C4-2B (cell line): ENCODE measurements around the gene SCN4A.

ENCODE experiments used
- H3K27ac ChIP-seq: fragments of 450-650 bp; 2 replicates; pipeline ENCODE4 v1.5.1; 2017
- ZFX ChIP-seq: fragments of 450-650 bp; IDR thresholded peaks from 2 replicates; pipeline ENCODE4 v1.6.1; 2017
- TF ChIP-seq, protein P1 (sequence below): fragments of 450-650 bp; conservative IDR thresholded peaks from 2 replicates; pipeline ENCODE4 v1.5.1; 2017; ENCODE audit warnings: mild to moderate bottlenecking

The SCN4A gene

DNA sequence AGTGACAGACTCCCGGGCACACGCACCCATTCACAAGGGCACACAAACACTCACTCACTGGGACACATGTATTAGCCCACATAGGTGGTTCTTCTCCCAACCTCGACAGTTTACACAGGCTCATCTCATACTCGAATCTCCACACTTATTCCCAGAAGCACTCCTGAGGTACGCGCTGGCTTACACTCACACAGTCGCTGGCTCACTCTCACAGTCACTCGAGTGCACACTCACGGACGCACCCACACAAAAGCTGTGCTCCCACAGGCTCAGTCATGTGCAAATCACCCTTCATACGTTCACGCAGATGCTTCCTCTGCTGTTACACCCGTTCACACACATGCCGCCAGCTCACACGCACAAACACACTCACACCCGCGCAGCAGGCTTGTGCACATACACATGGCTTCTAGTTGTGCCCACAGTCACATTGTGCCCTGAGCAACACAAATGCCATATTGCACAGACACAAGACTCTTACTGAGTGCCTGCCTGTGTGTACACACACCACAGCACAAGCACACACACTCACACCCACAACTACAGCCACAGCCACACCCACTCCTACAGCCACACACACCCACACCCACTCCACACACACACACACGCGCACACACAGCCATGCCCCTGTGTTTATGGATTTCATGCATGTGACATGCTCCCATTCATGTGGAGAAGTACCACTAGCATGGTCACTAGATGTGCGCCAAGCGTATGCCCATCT, 17.1 kb upstream of the SCN4A start:
- TF ChIP-seq, protein P1, sequence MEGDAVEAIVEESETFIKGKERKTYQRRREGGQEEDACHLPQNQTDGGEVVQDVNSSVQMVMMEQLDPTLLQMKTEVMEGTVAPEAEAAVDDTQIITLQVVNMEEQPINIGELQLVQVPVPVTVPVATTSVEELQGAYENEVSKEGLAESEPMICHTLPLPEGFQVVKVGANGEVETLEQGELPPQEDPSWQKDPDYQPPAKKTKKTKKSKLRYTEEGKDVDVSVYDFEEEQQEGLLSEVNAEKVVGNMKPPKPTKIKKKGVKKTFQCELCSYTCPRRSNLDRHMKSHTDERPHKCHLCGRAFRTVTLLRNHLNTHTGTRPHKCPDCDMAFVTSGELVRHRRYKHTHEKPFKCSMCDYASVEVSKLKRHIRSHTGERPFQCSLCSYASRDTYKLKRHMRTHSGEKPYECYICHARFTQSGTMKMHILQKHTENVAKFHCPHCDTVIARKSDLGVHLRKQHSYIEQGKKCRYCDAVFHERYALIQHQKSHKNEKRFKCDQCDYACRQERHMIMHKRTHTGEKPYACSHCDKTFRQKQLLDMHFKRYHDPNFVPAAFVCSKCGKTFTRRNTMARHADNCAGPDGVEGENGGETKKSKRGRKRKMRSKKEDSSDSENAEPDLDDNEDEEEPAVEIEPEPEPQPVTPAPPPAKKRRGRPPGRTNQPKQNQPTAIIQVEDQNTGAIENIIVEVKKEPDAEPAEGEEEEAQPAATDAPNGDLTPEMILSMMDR = no peak
- TF ChIP-seq ZFX = no peak
- H3K27ac ChIP-seq = no peak overlapping the region

DNA sequence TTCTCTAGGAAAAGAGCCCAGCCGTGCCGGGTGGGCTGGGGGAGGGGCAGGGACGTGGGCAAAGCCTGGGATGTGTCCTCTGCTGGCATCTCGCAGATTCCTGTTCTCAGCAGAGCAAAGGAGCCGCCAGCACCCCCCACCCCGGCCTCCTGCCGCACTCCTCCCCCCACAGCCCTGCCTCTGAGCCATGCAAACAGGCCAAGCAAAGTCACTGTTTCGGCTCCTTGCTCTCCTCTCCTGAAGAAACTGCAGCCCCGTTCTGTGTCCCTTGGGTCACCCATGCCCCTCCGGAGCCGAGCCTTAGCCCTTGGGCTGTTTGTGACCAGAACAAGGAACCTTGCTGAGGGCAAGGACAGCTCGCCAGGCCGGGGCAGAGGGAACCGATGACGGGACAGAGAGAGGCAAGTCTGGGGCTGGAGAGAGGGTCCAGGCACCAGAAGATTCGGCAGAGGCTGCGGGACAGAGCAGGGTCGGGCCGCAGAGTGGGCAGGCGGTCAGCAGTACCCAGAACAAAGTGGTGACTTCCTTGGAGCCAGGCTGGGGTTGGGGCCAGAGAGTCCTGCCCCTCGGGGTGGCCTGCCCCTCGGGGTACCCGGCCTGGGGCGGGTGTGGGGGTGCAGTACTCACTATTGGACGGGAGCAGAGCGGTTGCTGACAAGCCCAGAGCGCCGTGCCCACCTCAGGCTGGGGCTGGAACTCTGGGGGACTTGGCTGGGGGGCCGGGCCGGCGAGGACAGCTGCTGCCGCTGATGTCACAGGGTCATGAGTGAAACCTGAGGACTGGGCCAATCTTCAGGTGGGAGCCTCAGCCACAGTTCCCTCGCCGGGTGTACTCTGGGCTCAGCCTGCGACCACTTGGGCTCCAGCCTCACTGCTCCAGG, 16.3 kb upstream of the SCN4A start:
- no peak overlapping the region for H3K27ac ChIP-seq

DNA sequence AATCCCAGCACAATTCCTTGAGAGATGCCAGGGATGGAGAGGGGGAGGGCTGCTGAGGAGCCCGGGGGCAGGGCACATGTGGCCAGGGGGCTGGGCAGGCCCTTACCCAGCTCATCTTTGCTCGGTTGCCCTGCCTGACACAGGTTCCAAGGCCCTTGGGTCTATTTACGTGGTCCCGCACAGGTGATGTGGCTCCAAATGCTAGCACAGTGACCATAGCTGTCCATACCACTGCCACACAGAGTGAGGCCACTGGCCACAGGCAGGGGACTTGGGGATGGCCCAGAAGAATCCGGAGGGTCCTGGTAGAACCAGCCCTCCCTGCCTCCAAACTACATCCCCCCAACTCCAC, 15.4 kb upstream of the SCN4A start:
- TF ChIP-seq ZFX = no peak
- TF ChIP-seq, protein P1 = no peak
- H3K27ac ChIP-seq = no peak overlapping the region

More for the DNA sequence above, 16.3 kb upstream of the SCN4A start:
- TF ChIP-seq, protein P1 = no peak
- no peak for TF ChIP-seq ZFX

DNA sequence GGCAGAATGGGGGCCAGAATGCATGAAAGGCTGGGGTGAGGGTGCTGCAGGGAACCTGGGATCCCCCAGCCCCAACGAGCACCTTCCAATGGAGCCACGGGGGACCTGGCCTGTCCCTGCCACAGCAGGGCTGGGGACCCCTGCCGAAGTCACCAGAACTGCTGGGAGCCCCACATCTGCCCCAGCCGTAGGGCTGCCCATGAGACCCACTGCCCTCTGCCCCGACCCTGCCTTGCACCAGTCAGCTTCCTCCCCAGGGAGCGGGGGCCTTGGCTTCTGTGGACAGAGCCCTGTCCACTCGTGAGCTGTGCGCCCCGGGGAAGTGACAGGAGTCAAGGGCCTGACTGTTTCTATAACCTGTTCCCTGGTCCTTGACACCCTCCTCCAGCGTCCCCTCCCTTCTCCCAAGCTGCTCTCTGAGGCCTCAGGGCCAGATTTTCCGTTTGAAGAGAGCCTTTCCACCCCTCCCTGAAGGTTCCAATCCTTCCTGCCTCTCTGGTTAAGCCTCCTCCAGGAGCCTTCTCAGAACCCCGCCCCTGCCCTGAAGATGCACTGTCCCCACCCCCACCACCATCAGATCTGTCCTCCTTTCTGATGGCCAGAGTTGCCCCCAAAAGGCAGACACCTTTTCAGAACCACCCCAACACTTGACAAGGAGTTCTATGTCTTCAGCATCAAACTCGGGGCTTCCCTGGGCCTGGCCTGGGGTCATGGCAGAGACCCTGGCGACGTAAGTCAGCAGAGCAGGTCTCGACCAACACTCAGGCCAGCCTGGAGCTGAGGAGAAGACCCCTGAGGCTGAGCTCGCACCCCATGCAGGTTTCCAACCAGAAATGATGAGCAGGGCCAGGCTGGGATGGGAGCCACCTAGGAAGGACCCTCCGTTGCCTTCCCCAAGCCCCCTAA, 14.8 kb upstream of the SCN4A start:
- no peak overlapping the region for H3K27ac ChIP-seq
- TF ChIP-seq ZFX = no peak
- TF ChIP-seq, protein P1 = no peak

DNA sequence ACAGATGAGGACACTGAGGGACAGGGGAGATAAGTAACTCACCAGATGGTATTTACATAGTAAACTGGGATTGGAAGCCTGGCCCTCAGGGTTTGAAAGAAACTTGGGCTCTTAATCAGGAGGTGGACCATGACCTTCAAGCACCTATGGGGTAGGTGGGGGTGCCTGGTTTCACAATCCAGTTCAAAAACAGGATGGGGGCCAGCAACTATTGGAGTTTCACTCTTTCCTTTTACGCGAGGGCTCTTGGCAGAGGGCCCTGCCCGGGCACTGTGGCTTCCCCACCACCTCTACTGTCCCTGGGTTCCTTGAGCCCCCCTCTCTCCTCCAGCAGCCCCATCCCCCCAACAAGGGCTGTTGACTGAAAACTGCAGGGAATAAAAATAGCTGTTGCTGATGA, 14.1 kb upstream of the SCN4A start:
- no peak overlapping the region for H3K27ac ChIP-seq
- no peak for TF ChIP-seq ZFX
- TF ChIP-seq, protein P1 = no peak

DNA sequence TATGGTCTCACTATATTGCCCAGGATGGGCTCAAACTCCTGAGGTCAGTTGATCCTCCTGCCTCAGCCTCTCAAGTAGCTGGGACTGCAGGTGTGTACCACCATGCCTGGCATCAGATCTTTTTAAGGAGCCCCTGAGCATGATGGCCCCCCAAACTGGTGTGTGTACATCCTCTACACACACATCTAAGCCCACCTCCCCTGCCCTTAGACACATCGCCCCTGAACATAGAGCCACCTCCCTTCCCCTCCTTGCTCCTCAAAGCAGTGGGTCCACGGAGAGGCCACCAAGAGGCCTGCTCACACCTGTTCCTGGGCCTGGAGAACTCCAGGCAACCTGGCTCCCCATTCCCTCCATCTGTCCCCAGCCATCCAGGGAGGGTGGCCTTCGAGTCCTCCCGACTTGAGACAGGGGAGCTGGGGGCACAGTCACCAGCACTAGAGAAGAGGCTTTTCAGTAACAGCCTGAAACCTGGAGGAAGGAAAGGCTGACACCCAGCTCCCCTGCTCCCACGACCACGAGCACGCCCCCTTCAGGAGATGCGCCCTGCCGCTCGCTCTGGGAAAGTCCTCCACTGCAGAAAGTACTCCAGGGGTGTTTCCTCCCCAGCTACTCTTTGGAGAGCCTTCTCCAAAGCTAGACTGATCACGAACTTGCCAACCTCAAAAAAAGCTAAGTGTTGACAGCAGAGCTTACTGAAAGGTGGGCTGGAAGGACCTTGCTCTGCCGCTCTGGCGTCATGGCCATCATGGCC, 12.8 kb upstream of the SCN4A start:
- no peak overlapping the region for H3K27ac ChIP-seq

More for the DNA sequence above, 12.8 kb upstream of the SCN4A start:
- TF ChIP-seq, protein P1 = no peak
- TF ChIP-seq ZFX = no peak
